ENCODE data around the gene UCK2. TPM values are rescaled to one million over a fixed set of nuclear protein-coding genes. Genes with fewer than 3 reads are reported as not detected.

UCK2 gene
- total and polyA plus RNA-seq, 7 experiments from 2014 or later, result 0.89 to 32.7 (median 1.2) TPM

GRCh38 chr1:165880993-165881392, 53.6 kb downstream of the UCK2 start:
- ATAC-seq, result no peak
- H3K36me3 ChIP-seq (ENCODE audit: control insufficient read depth in 2 of 3, insufficient read depth in 3 of 3, low read length in 3 of 3), result no peaks in the 10 kb centered on the region
- CTCF ChIA-PET, result interaction anchor here (0.6 kb wide), 1 partner anchor 807 kb away, joined by 4 read pairs; no protein-coding TSS in a partner anchor

GRCh38 chr1:165882168-165882837, 54.9 kb downstream of the UCK2 start:
- no peak overlapping the region for H3K27ac ChIP-seq (ENCODE audit: low read depth, low read length)
- DNase-seq (no peak), ATAC-seq (no peak)
- Mint-ChIP-seq H3K27me3 (peaks cover 0 to 16% (median 3%) of the 10 kb centered on the region in 5 donors), H3K27ac (peak overlapping the region in 1 of 9 donors; percentile 16), H3K4me3 (no peak overlapping the region), H3K4me1 (peaks cover 0 to 51% (median 7%) of the 10 kb centered on the region in 7 donors), H3K9me3 (peaks cover 0 to 7% (median 0%) of the 10 kb centered on the region in 11 donors), H3K36me3 (peaks cover 3 to 17% (median 4%) of the 10 kb centered on the region in 5 donors)
- H3K27me3 ChIP-seq (ENCODE audit: control insufficient read depth in 2 of 2, insufficient read depth in 2 of 2, low read length in 2 of 2), result no peaks in the 10 kb centered on the region
- H3K4me1 ChIP-seq (ENCODE audit: control insufficient read depth in 2 of 2, insufficient read depth in 2 of 2, low read length in 2 of 2), result no peaks in the 10 kb centered on the region
- ChIA-PET POLR2A (no interaction called here), CTCF (no interaction called here)
- no peaks in the 10 kb centered on the region for H3K36me3 ChIP-seq (ENCODE audit: control insufficient read depth in 2 of 3, insufficient read depth in 3 of 3, low read length in 3 of 3)
- intact Hi-C loops (cut with micrococcal nuclease), result no loop called here
- H3K4me3 ChIP-seq (ENCODE audit: low read length), result no peak overlapping the region
- H3K9me3 ChIP-seq (ENCODE audit: control insufficient read depth in 2 of 3, low read length in 3 of 3), result no peaks in the 10 kb centered on the region

More at GRCh38 chr1:165880993-165881392, 53.6 kb downstream of the UCK2 start:
- no peak for DNase-seq
- intact Hi-C loops (cut with micrococcal nuclease), result no loop called here
- Mint-ChIP-seq H3K36me3 (peaks cover 3 to 24% (median 4%) of the 10 kb centered on the region in 5 donors), H3K4me1 (peaks cover 0 to 46% (median 10%) of the 10 kb centered on the region in 7 donors), H3K27ac (peak overlapping the region in 1 of 9 donors; percentile 37), H3K9me3 (peaks cover 0 to 11% (median 0%) of the 10 kb centered on the region in 11 donors), H3K4me3 (no peak overlapping the region), H3K27me3 (peaks cover 0 to 21% (median 6%) of the 10 kb centered on the region in 5 donors)
- Histone ChIP-seq H3K27ac (ENCODE audit: low read depth, low read length) (no peak overlapping the region), H3K9me3 (ENCODE audit: control insufficient read depth in 2 of 3, low read length in 3 of 3) (no peaks in the 10 kb centered on the region), H3K27me3 (ENCODE audit: control insufficient read depth in 2 of 2, insufficient read depth in 2 of 2, low read length in 2 of 2) (no peaks in the 10 kb centered on the region), H3K4me1 (ENCODE audit: control insufficient read depth in 2 of 2, insufficient read depth in 2 of 2, low read length in 2 of 2) (no peaks in the 10 kb centered on the region), H3K4me3 (ENCODE audit: low read length) (no peak overlapping the region)
- POLR2A ChIA-PET, result no interaction called here

- H3K4me3 ChIP-seq (ENCODE audit: low read length), result no peak overlapping the region
- DNase-seq (no peak), ATAC-seq (no peak)
- H3K36me3 ChIP-seq (ENCODE audit: control insufficient read depth in 2 of 3, insufficient read depth in 3 of 3, low read length in 3 of 3), result no peaks in the 10 kb centered on the region
- H3K9me3 ChIP-seq (ENCODE audit: control insufficient read depth in 2 of 3, low read length in 3 of 3), result no peaks in the 10 kb centered on the region
- Mint-ChIP-seq H3K27me3 (peaks cover 0 to 16% (median 0%) of the 10 kb centered on the region in 5 donors), H3K27ac (no peak overlapping the region), H3K4me1 (peaks cover 0 to 46% (median 7%) of the 10 kb centered on the region in 7 donors), H3K9me3 (peaks cover 0 to 2% (median 0%) of the 10 kb centered on the region in 11 donors), H3K36me3 (peaks cover 1 to 10% (median 3%) of the 10 kb centered on the region in 5 donors), H3K4me3 (peak overlapping the region in 1 of 10 donors; percentile 2)
- CTCF ChIA-PET, result no interaction called here
- POLR2A ChIA-PET, result no interaction called here
- intact Hi-C loops (cut with micrococcal nuclease), result no loop called here
- H3K27me3 ChIP-seq (ENCODE audit: control insufficient read depth in 2 of 2, insufficient read depth in 2 of 2, low read length in 2 of 2), result no peaks in the 10 kb centered on the region
- H3K27ac ChIP-seq (ENCODE audit: low read depth, low read length), result no peak overlapping the region
- H3K4me1 ChIP-seq (ENCODE audit: control insufficient read depth in 2 of 2, insufficient read depth in 2 of 2, low read length in 2 of 2), result no peaks in the 10 kb centered on the region
These were observed 55.6 kb downstream of the UCK2 start for GRCh38 chr1:165883056-165883455.

- Histone ChIP-seq H3K36me3 (ENCODE audit: control insufficient read depth in 2 of 3, insufficient read depth in 3 of 3, low read length in 3 of 3) (no peaks in the 10 kb centered on the region), H3K4me3 (ENCODE audit: low read length) (no peak overlapping the region), H3K9me3 (ENCODE audit: control insufficient read depth in 2 of 3, low read length in 3 of 3) (no peaks in the 10 kb centered on the region), H3K27me3 (ENCODE audit: control insufficient read depth in 2 of 2, insufficient read depth in 2 of 2, low read length in 2 of 2) (no peaks in the 10 kb centered on the region), H3K27ac (ENCODE audit: low read depth, low read length) (no peak overlapping the region), H3K4me1 (ENCODE audit: control insufficient read depth in 2 of 2, insufficient read depth in 2 of 2, low read length in 2 of 2) (no peaks in the 10 kb centered on the region)
- no peak for DNase-seq
- ChIA-PET POLR2A (interaction anchor here (1.2 kb wide), 1 partner anchor 13 kb away, joined by 4 read pairs; no protein-coding TSS in a partner anchor), CTCF (interaction anchor here (0.6 to 1.0 kb wide), 3 partner anchors 22 to 45 kb away, joined by 3 read pairs; no protein-coding TSS in a partner anchor)
- Mint-ChIP-seq H3K9me3 (no peaks in the 10 kb centered on the region), H3K27ac (no peak overlapping the region), H3K4me3 (no peak overlapping the region), H3K4me1 (peaks cover 0 to 45% (median 7%) of the 10 kb centered on the region in 7 donors), H3K36me3 (peaks cover 0 to 5% (median 2%) of the 10 kb centered on the region in 5 donors), H3K27me3 (peaks cover 0 to 6% (median 0%) of the 10 kb centered on the region in 5 donors)
- intact Hi-C loops (cut with micrococcal nuclease), result no loop called here
- ATAC-seq, result peak; percentile 34
These were observed 56.7 kb downstream of the UCK2 start for GRCh38 chr1:165884009-165884689.

- Histone ChIP-seq H3K36me3 (ENCODE audit: control insufficient read depth in 2 of 3, insufficient read depth in 3 of 3, low read length in 3 of 3) (no peaks in the 10 kb centered on the region), H3K4me3 (ENCODE audit: low read length) (no peak overlapping the region), H3K9me3 (ENCODE audit: control insufficient read depth in 2 of 3, low read length in 3 of 3) (no peaks in the 10 kb centered on the region), H3K27ac (ENCODE audit: low read depth, low read length) (no peak overlapping the region), H3K27me3 (ENCODE audit: control insufficient read depth in 2 of 2, insufficient read depth in 2 of 2, low read length in 2 of 2) (no peaks in the 10 kb centered on the region), H3K4me1 (ENCODE audit: control insufficient read depth in 2 of 2, insufficient read depth in 2 of 2, low read length in 2 of 2) (no peaks in the 10 kb centered on the region)
- intact Hi-C loops (cut with micrococcal nuclease), result no loop called here
- Mint-ChIP-seq H3K27ac (no peak overlapping the region), H3K9me3 (no peaks in the 10 kb centered on the region), H3K27me3 (no peaks in the 10 kb centered on the region), H3K36me3 (peaks cover 0 to 4% (median 0%) of the 10 kb centered on the region in 5 donors), H3K4me3 (no peak overlapping the region), H3K4me1 (peaks cover 0 to 41% (median 3%) of the 10 kb centered on the region in 7 donors)
- ChIA-PET POLR2A (interaction anchor here (1.2 kb wide), 1 partner anchor 14 kb away, joined by 4 read pairs; no protein-coding TSS in a partner anchor), CTCF (interaction anchor here (1.0 kb wide), 1 partner anchor 45 kb away, joined by 3 read pairs; no protein-coding TSS in a partner anchor)
- no peak for DNase-seq
- peak; percentile 74 for ATAC-seq
These were observed 57.4 kb downstream of the UCK2 start for GRCh38 chr1:165884690-165885304.

GRCh38 chr1:165885305-165885694, 57.9 kb downstream of the UCK2 start:
- ChIA-PET POLR2A (no interaction called here), CTCF (no interaction called here)
- DNase-seq, result no peak
- H3K4me3 Mint-ChIP-seq, result no peak overlapping the region
- no peak overlapping the region for H3K4me3 ChIP-seq (ENCODE audit: low read length)
- ATAC-seq, result no peak
- H3K4me1 ChIP-seq (ENCODE audit: control insufficient read depth in 2 of 2, insufficient read depth in 2 of 2, low read length in 2 of 2), result no peaks in the 10 kb centered on the region
- H3K36me3 ChIP-seq (ENCODE audit: control insufficient read depth in 2 of 3, insufficient read depth in 3 of 3, low read length in 3 of 3), result no peaks in the 10 kb centered on the region
- H3K27me3 ChIP-seq (ENCODE audit: control insufficient read depth in 2 of 2, insufficient read depth in 2 of 2, low read length in 2 of 2), result no peaks in the 10 kb centered on the region
- no peaks in the 10 kb centered on the region for H3K9me3 Mint-ChIP-seq
- H3K27ac Mint-ChIP-seq, result no peak overlapping the region
- peaks cover 0 to 37% (median 0%) of the 10 kb centered on the region in 7 donors for H3K4me1 Mint-ChIP-seq
- H3K27ac ChIP-seq (ENCODE audit: low read depth, low read length), result no peak overlapping the region
- no peaks in the 10 kb centered on the region for H3K27me3 Mint-ChIP-seq
- no peaks in the 10 kb centered on the region for H3K9me3 ChIP-seq (ENCODE audit: control insufficient read depth in 2 of 3, low read length in 3 of 3)
- intact Hi-C loops (cut with micrococcal nuclease), result no loop called here
- peaks cover 0 to 4% (median 0%) of the 10 kb centered on the region in 5 donors for H3K36me3 Mint-ChIP-seq

All from naive thymus-derived CD4-positive, alpha-beta T cell (primary cell).